HG02571 (cell line): ENCODE results near the gene CARMIL1.
"Not testable (repeated sequence)": the region's sequence is repeated elsewhere in the genome, so short reads cannot be mapped to it uniquely, and the experiment has no call there.

Source experiments
- ATAC-seq: cut with Tn5 transposase; IDR thresholded peaks from one replicate; pipeline ENCODE4 v1.9.1; 2021; ENCODE audit warnings: mild to moderate bottlenecking, moderate library complexity; ENCODE audit not compliant: unreplicated experiment

CARMIL1 gene

GRCh38 chr6:25434921-25435320 is 155.7 kb downstream of the CARMIL1 start:
- no peak for ATAC-seq

- ATAC-seq: no peak
These were observed 156.3 kb downstream of the CARMIL1 start for GRCh38 chr6:25435416-25435985.

GRCh38 chr6:25436760-25437159 is 157.6 kb downstream of the CARMIL1 start:
- no peak for ATAC-seq

- no peak for ATAC-seq
These were observed 160.2 kb downstream of the CARMIL1 start for GRCh38 chr6:25439368-25439767.

GRCh38 chr6:25441663-25442270 is 162.6 kb downstream of the CARMIL1 start:
- ATAC-seq: no peak

- ATAC-seq: no peak
These were observed 163.7 kb downstream of the CARMIL1 start for GRCh38 chr6:25442898-25443297.

GRCh38 chr6:25444521-25444920 is 165.3 kb downstream of the CARMIL1 start:
- not testable (repeated sequence) for ATAC-seq

GRCh38 chr6:25446830-25447569 is 167.8 kb downstream of the CARMIL1 start:
- ATAC-seq: no peak

- ATAC-seq: no peak
These were observed 168.4 kb downstream of the CARMIL1 start for GRCh38 chr6:25447570-25447929.

- no peak for ATAC-seq
These were observed 169.9 kb downstream of the CARMIL1 start for GRCh38 chr6:25448965-25449538.

GRCh38 chr6:25449774-25450173 is 170.6 kb downstream of the CARMIL1 start:
- no peak for ATAC-seq

- ATAC-seq: no peak
These were observed 171.5 kb downstream of the CARMIL1 start for GRCh38 chr6:25450469-25451198.

- ATAC-seq: no peak
These were observed 172.9 kb downstream of the CARMIL1 start for GRCh38 chr6:25452031-25452430.

GRCh38 chr6:25453288-25453687 is 174.1 kb downstream of the CARMIL1 start:
- no peak for ATAC-seq

GRCh38 chr6:25454136-25454535 is 175.0 kb downstream of the CARMIL1 start:
- ATAC-seq: no peak

- ATAC-seq: no peak
These were observed 177.3 kb downstream of the CARMIL1 start for GRCh38 chr6:25456249-25457040.

- ATAC-seq: no peak
These were observed 178.3 kb downstream of the CARMIL1 start for GRCh38 chr6:25457516-25457915.

- ATAC-seq: no peak
These were observed 179.3 kb downstream of the CARMIL1 start for GRCh38 chr6:25458485-25458884.

GRCh38 chr6:25462235-25462897 is 183.2 kb downstream of the CARMIL1 start:
- ATAC-seq: no peak

- ATAC-seq: no peak
These were observed 184.3 kb downstream of the CARMIL1 start for GRCh38 chr6:25463441-25463840.
